Astrocyte of the cerebellum (primary cell): ENCODE measurements around the gene CNTD1.
"Not testable (repeated sequence)": the region's sequence is repeated elsewhere in the genome, so short reads cannot be mapped to it uniquely, and the experiment has no call there.

Experiments
- DNase-seq: peaks from one replicate; pipeline ENCODE4 v3.0.0-alpha.2; 2011; ENCODE audit warnings: low read depth
- H3K4me3 ChIP-seq: 2 replicates; pipeline ENCODE4 v1.5.1; 2011; ENCODE audit warnings: mild to moderate bottlenecking, low read depth, low read length, moderate library complexity
- in situ Hi-C: cut with HindIII; loops from 2 replicates; pipeline ENCODE4 v1.10.0; 2017; ENCODE audit warnings: low sequenced_read_pairs
- TF ChIP-seq, protein P1 (sequence below): IDR thresholded peaks from 2 replicates; pipeline ENCODE4 v1.5.1; 2012; ENCODE audit warnings: low read length, low read depth, moderate library complexity, mild to moderate bottlenecking; ENCODE audit errors: missing control alignments

Gene CNTD1

DNA sequence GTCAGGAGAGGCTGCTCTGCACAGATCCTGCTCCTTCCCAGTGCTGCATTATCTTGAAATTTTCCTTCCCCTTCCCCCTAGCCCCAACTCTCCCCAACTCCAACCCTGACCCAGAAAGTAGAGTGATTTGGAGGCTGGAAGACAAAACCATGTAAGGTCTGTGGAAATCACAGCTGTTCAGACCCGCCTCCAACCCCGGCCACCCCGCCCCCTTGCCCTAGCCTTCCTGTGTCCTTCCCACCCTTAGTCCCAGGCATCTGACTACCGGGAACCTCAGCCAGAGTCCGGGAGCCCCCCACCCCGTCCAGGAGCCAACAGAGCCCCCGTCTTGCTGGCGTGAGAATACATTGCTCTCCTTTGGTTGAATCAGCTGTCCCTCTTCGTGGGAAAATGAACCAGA lies 52.3 kb downstream of the CNTD1 start, which contains the start of gene AOC3:
AOC3 (plus strand) TSS at position 246 of the 400 bp plus-strand sequence; CDS start at position 391, 145 bp downstream.
- no peak within 1 kb of the TSS for H3K4me3 ChIP-seq
- TF ChIP-seq, protein P1, sequence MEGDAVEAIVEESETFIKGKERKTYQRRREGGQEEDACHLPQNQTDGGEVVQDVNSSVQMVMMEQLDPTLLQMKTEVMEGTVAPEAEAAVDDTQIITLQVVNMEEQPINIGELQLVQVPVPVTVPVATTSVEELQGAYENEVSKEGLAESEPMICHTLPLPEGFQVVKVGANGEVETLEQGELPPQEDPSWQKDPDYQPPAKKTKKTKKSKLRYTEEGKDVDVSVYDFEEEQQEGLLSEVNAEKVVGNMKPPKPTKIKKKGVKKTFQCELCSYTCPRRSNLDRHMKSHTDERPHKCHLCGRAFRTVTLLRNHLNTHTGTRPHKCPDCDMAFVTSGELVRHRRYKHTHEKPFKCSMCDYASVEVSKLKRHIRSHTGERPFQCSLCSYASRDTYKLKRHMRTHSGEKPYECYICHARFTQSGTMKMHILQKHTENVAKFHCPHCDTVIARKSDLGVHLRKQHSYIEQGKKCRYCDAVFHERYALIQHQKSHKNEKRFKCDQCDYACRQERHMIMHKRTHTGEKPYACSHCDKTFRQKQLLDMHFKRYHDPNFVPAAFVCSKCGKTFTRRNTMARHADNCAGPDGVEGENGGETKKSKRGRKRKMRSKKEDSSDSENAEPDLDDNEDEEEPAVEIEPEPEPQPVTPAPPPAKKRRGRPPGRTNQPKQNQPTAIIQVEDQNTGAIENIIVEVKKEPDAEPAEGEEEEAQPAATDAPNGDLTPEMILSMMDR: no peak
- no peak for DNase-seq
- in situ Hi-C loops: no loop called here

DNA sequence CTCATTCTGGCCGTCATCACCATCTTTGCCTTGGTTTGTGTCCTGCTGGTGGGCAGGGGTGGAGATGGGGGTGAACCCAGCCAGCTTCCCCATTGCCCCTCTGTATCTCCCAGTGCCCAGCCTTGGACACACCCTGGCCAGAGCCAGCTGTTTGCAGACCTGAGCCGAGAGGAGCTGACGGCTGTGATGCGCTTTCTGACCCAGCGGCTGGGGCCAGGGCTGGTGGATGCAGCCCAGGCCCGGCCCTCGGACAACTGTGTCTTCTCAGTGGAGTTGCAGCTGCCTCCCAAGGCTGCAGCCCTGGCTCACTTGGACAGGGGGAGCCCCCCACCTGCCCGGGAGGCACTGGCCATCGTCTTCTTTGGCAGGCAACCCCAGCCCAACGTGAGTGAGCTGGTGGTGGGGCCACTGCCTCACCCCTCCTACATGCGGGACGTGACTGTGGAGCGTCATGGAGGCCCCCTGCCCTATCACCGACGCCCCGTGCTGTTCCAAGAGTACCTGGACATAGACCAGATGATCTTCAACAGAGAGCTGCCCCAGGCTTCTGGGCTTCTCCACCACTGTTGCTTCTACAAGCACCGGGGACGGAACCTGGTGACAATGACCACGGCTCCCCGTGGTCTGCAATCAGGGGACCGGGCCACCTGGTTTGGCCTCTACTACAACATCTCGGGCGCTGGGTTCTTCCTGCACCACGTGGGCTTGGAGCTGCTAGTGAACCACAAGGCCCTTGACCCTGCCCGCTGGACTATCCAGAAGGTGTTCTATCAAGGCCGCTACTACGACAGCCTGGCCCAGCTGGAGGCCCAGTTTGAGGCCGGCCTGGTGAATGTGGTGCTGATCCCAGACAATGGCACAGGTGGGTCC lies 52.9 kb downstream of the CNTD1 start:
- DNase-seq, H3K4me3 ChIP-seq, in situ Hi-C loops: not testable (repeated sequence)

DNA sequence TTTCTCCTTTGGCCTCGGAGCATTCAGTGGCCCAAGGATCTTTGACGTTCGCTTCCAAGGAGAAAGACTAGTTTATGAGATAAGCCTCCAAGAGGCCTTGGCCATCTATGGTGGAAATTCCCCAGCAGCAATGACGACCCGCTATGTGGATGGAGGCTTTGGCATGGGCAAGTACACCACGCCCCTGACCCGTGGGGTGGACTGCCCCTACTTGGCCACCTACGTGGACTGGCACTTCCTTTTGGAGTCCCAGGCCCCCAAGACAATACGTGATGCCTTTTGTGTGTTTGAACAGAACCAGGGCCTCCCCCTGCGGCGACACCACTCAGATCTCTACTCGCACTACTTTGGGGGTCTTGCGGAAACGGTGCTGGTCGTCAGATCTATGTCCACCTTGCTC lies 53.7 kb downstream of the CNTD1 start:
- H3K4me3 ChIP-seq: no peak overlapping the region
- no peak for DNase-seq
- in situ Hi-C loops: no loop called here
- TF ChIP-seq, protein P1: no peak

DNA sequence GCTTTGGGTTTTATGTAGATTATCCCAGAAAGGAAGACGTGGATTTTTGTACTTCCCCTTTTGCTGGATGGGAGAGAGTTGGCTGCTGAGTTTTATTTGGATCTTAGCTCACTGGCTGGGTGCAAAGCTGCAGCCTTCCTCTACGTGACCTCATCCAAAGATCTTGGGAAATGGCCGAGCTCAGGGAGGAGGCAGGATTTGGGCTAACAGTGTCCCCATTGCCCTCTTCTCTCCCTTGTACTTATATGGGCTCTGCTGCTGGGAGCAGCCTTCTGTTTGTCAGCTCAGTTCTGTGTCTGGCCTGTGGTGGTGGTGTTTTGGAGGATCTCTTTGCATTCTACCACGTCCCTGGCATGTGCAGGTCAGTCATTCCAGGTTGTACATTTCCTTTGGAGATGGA lies 54.3 kb downstream of the CNTD1 start:
- no peak overlapping the region for H3K4me3 ChIP-seq
- in situ Hi-C loops: no loop called here
- TF ChIP-seq, protein P1: no peak
- no peak for DNase-seq

DNA sequence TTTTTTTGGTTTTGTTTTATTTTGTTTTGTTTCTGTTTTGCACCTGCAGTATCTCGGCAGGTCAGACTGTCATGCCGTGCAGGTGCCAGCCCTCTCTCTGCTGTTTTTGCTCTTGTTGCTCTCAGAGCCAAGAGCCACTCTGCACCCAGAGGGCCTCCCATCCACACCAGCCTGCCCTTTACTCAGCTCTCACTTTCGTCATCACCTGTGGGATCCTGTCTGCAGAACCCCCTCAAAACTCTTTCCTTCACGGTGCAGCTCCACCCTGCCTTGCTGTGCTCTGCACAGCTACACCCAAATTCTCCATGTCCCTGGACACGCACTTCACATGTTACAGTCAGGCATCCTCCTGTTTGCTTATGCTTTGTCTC lies 54.9 kb downstream of the CNTD1 start:
- no peak for DNase-seq
- in situ Hi-C loops: no loop called here
- no peak overlapping the region for H3K4me3 ChIP-seq
- TF ChIP-seq, protein P1: no peak

DNA sequence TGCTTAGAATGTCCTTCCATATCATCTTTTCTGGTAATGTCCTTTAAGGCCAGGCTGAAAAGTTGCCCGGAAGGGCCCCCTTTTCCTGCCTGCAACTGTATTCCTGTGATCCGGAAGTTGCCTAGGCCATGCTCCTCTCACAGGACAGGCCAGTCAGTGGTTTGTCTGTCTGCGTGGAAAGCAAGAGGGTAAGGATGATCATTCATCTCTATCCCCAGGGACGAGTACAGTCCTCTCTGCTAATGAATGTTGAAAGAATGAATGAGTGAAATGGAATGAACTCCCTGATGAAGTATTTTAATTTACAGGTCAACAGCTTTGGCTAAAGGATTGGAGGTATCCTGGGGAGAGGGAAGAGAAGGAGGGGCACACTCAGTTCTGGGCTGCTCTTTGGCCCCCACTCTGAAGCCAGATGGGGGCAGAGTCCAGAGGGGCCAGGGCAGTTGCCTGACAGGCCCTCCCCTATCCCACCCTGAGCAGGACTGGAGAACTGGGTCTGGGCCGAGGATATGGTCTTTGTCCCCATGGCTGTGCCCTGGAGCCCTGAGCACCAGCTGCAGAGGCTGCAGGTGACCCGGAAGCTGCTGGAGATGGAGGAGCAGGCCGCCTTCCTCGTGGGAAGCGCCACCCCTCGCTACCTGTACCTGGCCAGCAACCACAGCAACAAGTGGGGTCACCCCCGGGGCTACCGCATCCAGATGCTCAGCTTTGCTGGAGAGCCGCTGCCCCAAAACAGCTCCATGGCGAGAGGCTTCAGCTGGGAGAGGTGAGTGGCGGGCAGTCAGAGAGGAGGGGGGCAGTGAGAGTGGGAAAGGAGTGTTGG lies 55.5 kb downstream of the CNTD1 start:
- TF ChIP-seq, protein P1: no peak
- in situ Hi-C loops: no loop called here
- H3K4me3 ChIP-seq: no peak overlapping the region
- no peak for DNase-seq
